CD4-positive, alpha-beta T cell treated with Interleukin-12 subunit alpha and Interleukin-12 subunit beta, for 1 hour (primary cell): ENCODE measurements around the gene KCNC2.
"Not testable (repeated sequence)": the region's sequence is repeated elsewhere in the genome, so short reads cannot be mapped to it uniquely, and the experiment has no call there.

Experiments
- DNase-seq: peaks from one replicate; pipeline ENCODE4 v3.0.0-alpha.2; 2020

KCNC2 gene

GRCh38 chr12:75209812-75210138 lies at the start of gene KCNC2:
KCNC2 (minus strand) TSS chr12:75209839.
- DNase-seq = no peak

- DNase-seq = no peak
Observed at GRCh38 chr12:75259143-75259542, 49.5 kb upstream of the KCNC2 start.

- DNase-seq = peak; percentile 12
Observed at GRCh38 chr12:75257510-75257909, 47.9 kb upstream of the KCNC2 start.

GRCh38 chr12:75245108-75245507 lies 35.5 kb upstream of the KCNC2 start:
- DNase-seq = no peak

- no peak for DNase-seq
Observed at GRCh38 chr12:75239987-75240386, 30.3 kb upstream of the KCNC2 start.

GRCh38 chr12:75236206-75236605 lies 26.6 kb upstream of the KCNC2 start:
- DNase-seq = no peak

- DNase-seq = no peak
Observed at GRCh38 chr12:75227132-75227531, 17.5 kb upstream of the KCNC2 start.

- DNase-seq = no peak
Observed at GRCh38 chr12:75212072-75212471, 2.4 kb upstream of the KCNC2 start.

- DNase-seq = no peak
Observed at GRCh38 chr12:75208856-75209811, 505 bp downstream of the KCNC2 start.

GRCh38 chr12:75207338-75208083 lies 2.1 kb downstream of the KCNC2 start:
- DNase-seq = no peak

- no peak for DNase-seq
Observed at GRCh38 chr12:75205558-75205957, 4.1 kb downstream of the KCNC2 start.

- no peak for DNase-seq
Observed at GRCh38 chr12:75196865-75197264, 12.8 kb downstream of the KCNC2 start.

GRCh38 chr12:75196408-75196807 lies 13.2 kb downstream of the KCNC2 start:
- DNase-seq = no peak

GRCh38 chr12:75194250-75194649 lies 15.4 kb downstream of the KCNC2 start:
- DNase-seq = no peak

- DNase-seq = no peak
Observed at GRCh38 chr12:75192196-75192595, 17.4 kb downstream of the KCNC2 start.

GRCh38 chr12:75190846-75191245 lies 18.8 kb downstream of the KCNC2 start:
- no peak for DNase-seq

GRCh38 chr12:75185881-75186280 lies 23.8 kb downstream of the KCNC2 start:
- DNase-seq = not testable (repeated sequence)

GRCh38 chr12:75184516-75184915 lies 25.1 kb downstream of the KCNC2 start:
- DNase-seq = no peak

GRCh38 chr12:75183967-75184366 lies 25.7 kb downstream of the KCNC2 start:
- no peak for DNase-seq

- DNase-seq = no peak
Observed at GRCh38 chr12:75177997-75178396, 31.6 kb downstream of the KCNC2 start.

- DNase-seq = no peak
Observed at GRCh38 chr12:75172611-75173010, 37.0 kb downstream of the KCNC2 start.

- no peak for DNase-seq
Observed at GRCh38 chr12:75170640-75171185, 38.9 kb downstream of the KCNC2 start.

- no peak for DNase-seq
Observed at GRCh38 chr12:75162845-75163244, 46.8 kb downstream of the KCNC2 start.

- DNase-seq = no peak
Observed at GRCh38 chr12:75161488-75161887, 48.2 kb downstream of the KCNC2 start.
